Kidney (tissue), 14 donors: ENCODE results near the gene CCDC50. TPM values are rescaled to one million over a fixed set of nuclear protein-coding genes. Genes with fewer than 3 reads are reported as not detected.

Source experiments
- DNase-seq, 5 donors: peaks; one replicate each; pipeline ENCODE4 v3.0.0-alpha.2; 2013 to 2020
- FAIRE-seq: peaks from 2 replicates; lab custom pipeline; 2012; peaks lifted over from hg19 to GRCh38; lab: Jason Lieb, UNC
- H3K27ac ChIP-seq, 2 donors: one replicate each; pipeline ENCODE4 v1.7.0; 2013; ENCODE audit warnings: low read depth in 2 of 2, low read length in 2 of 2, inconsistent platforms in 1 of 2
- H3K27me3 ChIP-seq: one replicate; pipeline ENCODE4 v1.7.1; 2013; ENCODE audit warnings: low read length, inconsistent platforms; ENCODE audit not compliant: control insufficient read depth, insufficient read depth
- H3K36me3 ChIP-seq, 3 donors: one replicate each; pipeline versions ENCODE4 v1.7.0 to v1.7.1; 2013; ENCODE audit warnings: low read length in 3 of 3, control low read depth in 1 of 3, inconsistent platforms in 1 of 3; ENCODE audit not compliant: insufficient read depth in 3 of 3, control insufficient read depth in 2 of 3
- H3K4me1 ChIP-seq, 3 donors: one replicate each; pipeline versions ENCODE4 v1.7.0 to v1.7.1; 2013; ENCODE audit warnings: low read length in 3 of 3, inconsistent platforms in 1 of 3, low read depth in 1 of 3; ENCODE audit not compliant: control insufficient read depth in 2 of 3, insufficient read depth in 2 of 3
- H3K4me3 ChIP-seq, 3 donors: one replicate each; pipeline versions ENCODE4 v1.7.0 to v1.8.1; 2013; ENCODE audit warnings: low read length in 3 of 3, control low read depth in 1 of 3, inconsistent platforms in 1 of 3
- H3K9ac ChIP-seq, 3 donors: one replicate each; pipeline versions ENCODE4 v1.7.0 to v1.7.1; 2013; ENCODE audit warnings: low read length in 3 of 3, control low read depth in 1 of 3, inconsistent platforms in 1 of 3
- H3K9me3 ChIP-seq, 3 donors: one replicate each; pipeline versions ENCODE4 v1.7.0 to v1.7.1; 2013; ENCODE audit warnings: low read length in 3 of 3, control low read depth in 1 of 3, inconsistent platforms in 1 of 3; ENCODE audit not compliant: control insufficient read depth in 2 of 3, insufficient read depth in 1 of 3
- CTCF ChIP-seq: IDR thresholded peaks from 3 replicates; pipeline ENCODE4 v1.5.1; 2012; ENCODE audit warnings: mild to moderate bottlenecking, moderate library complexity, borderline replicate concordance; ENCODE audit not compliant: insufficient read depth; ENCODE audit errors: extremely low read depth
- intact Hi-C: fragments of 100-400 bp; cut with DNase I; formaldehyde crosslinking; loops from one replicate; pipeline ENCODE4 v1.11.1; 2022
- polyA plus RNA-seq: library from polyadenylated mRNA; stranded (reverse); fragments of 350-450 nt; fragmentation: Illumina TruSeq; extraction: RNeasy Lipid Tissue Mini Kit (QIAGEN cat#74804); gene quantifications from one replicate; pipeline ENCODE4 v1.2.3, GENCODE V29; 2014; ENCODE audit warnings: low read depth, low replicate concordance; ENCODE audit not compliant: insufficient read depth
- total RNA-seq: library from RNA; stranded (reverse); fragmentation: NEBNext Ultra II Directional; extraction: Animal tissue kit (Norgen Biotek cat#: 25700); gene quantifications from one replicate; pipeline ENCODE4 v1.2.1, GENCODE V29; 2021
- donor health status: control.
- donor health status: control.
- donor health status: control.
- donor health status: control.
- donor health status: control.
- donor health status: DM: yes; HTN: yes; CAD: no.
- donor health status: Normal renal cell carcinoma (clear cell type).

Gene CCDC50
- total and polyA plus RNA-seq, 2 donors from 2014 or later, result 34.7 to 105 TPM

GRCh38 chr3:191302451-191302850, 26.7 kb upstream of the CCDC50 start:
- no peak for TF ChIP-seq CTCF
- Histone ChIP-seq H3K9ac (no peak overlapping the region), H3K9me3 (no peaks in the 10 kb centered on the region), H3K27me3 (no peaks in the 10 kb centered on the region), H3K4me1 (no peaks in the 10 kb centered on the region), H3K36me3 (no peaks in the 10 kb centered on the region), H3K27ac (no peak overlapping the region), H3K4me3 (no peak overlapping the region)
- intact Hi-C loops, result no loop called here
- FAIRE-seq (no peak), DNase-seq (peak in 2 of 5 donors; percentile 12 to 26)

GRCh38 chr3:191303596-191303995, 25.6 kb upstream of the CCDC50 start:
- Histone ChIP-seq H3K36me3 (no peaks in the 10 kb centered on the region), H3K4me3 (no peak overlapping the region), H3K9me3 (no peaks in the 10 kb centered on the region), H3K27me3 (no peaks in the 10 kb centered on the region), H3K9ac (no peak overlapping the region), H3K4me1 (no peaks in the 10 kb centered on the region), H3K27ac (no peak overlapping the region)
- no peak for TF ChIP-seq CTCF
- DNase-seq, result no peak
- intact Hi-C loops, result no loop called here
- FAIRE-seq, result no peak

- DNase-seq (no peak), FAIRE-seq (no peak)
- Histone ChIP-seq H3K27ac (no peak overlapping the region), H3K4me3 (no peak overlapping the region), H3K36me3 (no peaks in the 10 kb centered on the region), H3K9ac (no peak overlapping the region), H3K27me3 (no peaks in the 10 kb centered on the region), H3K9me3 (no peaks in the 10 kb centered on the region), H3K4me1 (no peaks in the 10 kb centered on the region)
- no peak for TF ChIP-seq CTCF
- intact Hi-C loops, result no loop called here
Observed at GRCh38 chr3:191306428-191306827, 22.8 kb upstream of the CCDC50 start.

- no peaks in the 10 kb centered on the region for H3K4me1 ChIP-seq
- no peak for FAIRE-seq
Observed at GRCh38 chr3:191307341-191307740, 21.9 kb upstream of the CCDC50 start.

More at GRCh38 chr3:191307341-191307740, 21.9 kb upstream of the CCDC50 start:
- Histone ChIP-seq H3K36me3 (no peaks in the 10 kb centered on the region), H3K4me3 (no peak overlapping the region), H3K27me3 (no peaks in the 10 kb centered on the region), H3K9ac (no peak overlapping the region), H3K9me3 (no peaks in the 10 kb centered on the region), H3K27ac (no peak overlapping the region)
- intact Hi-C loops, result no loop called here
- DNase-seq, result no peak
- no peak for TF ChIP-seq CTCF
